ENCODE data around the gene EZR.
A peak's percentile ranks its signal among the peaks of the same experiment; 100 is the strongest.

The EZR gene

GRCh38 chr6:158743033-158743651, 76.0 kb downstream of the EZR start:
- no peak overlapping the region for H3K14ac ChIP-seq (ENCODE audit: low read length in 2 of 2)
- H2AFZ ChIP-seq (ENCODE audit: low read depth, low read length): no peak overlapping the region
- DNase-seq: no peak
- no peak overlapping the region for H3K4ac ChIP-seq (ENCODE audit: low read depth in 1 of 2, low read length in 2 of 2)
- H3K4me2 ChIP-seq (ENCODE audit: low read length, poor library complexity, severe bottlenecking): no peak overlapping the region
- H3K27ac ChIP-seq (ENCODE audit: low read length, poor library complexity, severe bottlenecking): no peak overlapping the region
- H3K18ac ChIP-seq (ENCODE audit: low read depth in 1 of 2, low read length in 2 of 2): no peak overlapping the region
- H4K8ac ChIP-seq (ENCODE audit: low read length): no peak overlapping the region
- no peak overlapping the region for H3K9ac ChIP-seq (ENCODE audit: low read length)
- H2AK5ac ChIP-seq (ENCODE audit: low read length, severe bottlenecking): no peak overlapping the region
- WGBS: 91% methylated on average over 6 of the region's 6 CpGs
- no peaks in the 10 kb centered on the region for H3K79me1 ChIP-seq (replicated peaks; ENCODE audit: low read length, poor library complexity, severe bottlenecking)
- no peaks in the 10 kb centered on the region for H3K27me3 ChIP-seq (ENCODE audit: control insufficient read depth in 1 of 2, insufficient read depth in 1 of 2, low read length in 2 of 2)
- H2BK5ac ChIP-seq (ENCODE audit: low read depth, low read length, poor library complexity, severe bottlenecking): no peak overlapping the region
- H4K91ac ChIP-seq (ENCODE audit: low read length): no peak overlapping the region
- H3K36me3 ChIP-seq (ENCODE audit: control insufficient read depth in 1 of 2, insufficient read depth in 2 of 2, low read depth in 1 of 2, low read length in 2 of 2): no peaks in the 10 kb centered on the region
- no peak overlapping the region for H3K23ac ChIP-seq (ENCODE audit: low read length in 2 of 2)
- H2BK120ac ChIP-seq (ENCODE audit: low read depth, low read length): no peak overlapping the region
- peaks cover 4% of the 10 kb centered on the region for H3K9me3 ChIP-seq (ENCODE audit: control insufficient read depth, low read length)
- H3K4me3 ChIP-seq (ENCODE audit: insufficient read depth in 1 of 2, low read depth in 1 of 2, low read length in 2 of 2): no peak overlapping the region
- H2BK12ac ChIP-seq (ENCODE audit: low read length in 2 of 2): no peak overlapping the region
- H3K4me1 ChIP-seq (ENCODE audit: control insufficient read depth, insufficient read depth, low read depth, low read length): peaks cover 2% of the 10 kb centered on the region
- H2BK15ac ChIP-seq (ENCODE audit: low read depth, poor library complexity, severe bottlenecking): no peak overlapping the region

- no peak overlapping the region for H3K4me3 ChIP-seq (ENCODE audit: insufficient read depth in 1 of 2, low read depth in 1 of 2, low read length in 2 of 2)
- no peak overlapping the region for H3K18ac ChIP-seq (ENCODE audit: low read depth in 1 of 2, low read length in 2 of 2)
- no peaks in the 10 kb centered on the region for H3K79me1 ChIP-seq (replicated peaks; ENCODE audit: low read length, poor library complexity, severe bottlenecking)
- H3K23ac ChIP-seq (ENCODE audit: low read length in 2 of 2): no peak overlapping the region
- WGBS: no CpG with 5 or more reads among the region's 1 CpG
- H3K36me3 ChIP-seq (ENCODE audit: control insufficient read depth in 1 of 2, insufficient read depth in 2 of 2, low read depth in 1 of 2, low read length in 2 of 2): no peaks in the 10 kb centered on the region
- no peak overlapping the region for H3K4me2 ChIP-seq (ENCODE audit: low read length, poor library complexity, severe bottlenecking)
- no peak overlapping the region for H3K9ac ChIP-seq (ENCODE audit: low read length)
- no peak overlapping the region for H3K14ac ChIP-seq (ENCODE audit: low read length in 2 of 2)
- no peak overlapping the region for H2BK15ac ChIP-seq (ENCODE audit: low read depth, poor library complexity, severe bottlenecking)
- H2AFZ ChIP-seq (ENCODE audit: low read depth, low read length): no peak overlapping the region
- no peak overlapping the region for H2BK12ac ChIP-seq (ENCODE audit: low read length in 2 of 2)
- H3K4ac ChIP-seq (ENCODE audit: low read depth in 1 of 2, low read length in 2 of 2): no peak overlapping the region
- no peaks in the 10 kb centered on the region for H3K27me3 ChIP-seq (ENCODE audit: control insufficient read depth in 1 of 2, insufficient read depth in 1 of 2, low read length in 2 of 2)
- H2BK5ac ChIP-seq (ENCODE audit: low read depth, low read length, poor library complexity, severe bottlenecking): no peak overlapping the region
- no peak overlapping the region for H4K8ac ChIP-seq (ENCODE audit: low read length)
- no peak overlapping the region for H2AK5ac ChIP-seq (ENCODE audit: low read length, severe bottlenecking)
- peaks cover 7% of the 10 kb centered on the region for H3K9me3 ChIP-seq (ENCODE audit: control insufficient read depth, low read length)
- no peak overlapping the region for H2BK120ac ChIP-seq (ENCODE audit: low read depth, low read length)
- DNase-seq: no peak
- H3K4me1 ChIP-seq (ENCODE audit: control insufficient read depth, insufficient read depth, low read depth, low read length): peaks cover 2% of the 10 kb centered on the region
- no peak overlapping the region for H4K91ac ChIP-seq (ENCODE audit: low read length)
- no peak overlapping the region for H3K27ac ChIP-seq (ENCODE audit: low read length, poor library complexity, severe bottlenecking)
Measured at GRCh38 chr6:158739673-158740072, 79.5 kb downstream of the EZR start.

- Histone ChIP-seq H2BK12ac (ENCODE audit: low read length in 2 of 2) (no peak overlapping the region), H3K9me3 (ENCODE audit: control insufficient read depth, low read length) (peaks cover 14% of the 10 kb centered on the region), H3K79me1 (replicated peaks; ENCODE audit: low read length, poor library complexity, severe bottlenecking) (no peaks in the 10 kb centered on the region), H3K27me3 (ENCODE audit: control insufficient read depth in 1 of 2, insufficient read depth in 1 of 2, low read length in 2 of 2) (no peaks in the 10 kb centered on the region), H4K8ac (ENCODE audit: low read length) (no peak overlapping the region), H3K4me1 (ENCODE audit: control insufficient read depth, insufficient read depth, low read depth, low read length) (peaks cover 2% of the 10 kb centered on the region), H3K9ac (ENCODE audit: low read length) (no peak overlapping the region), H2BK15ac (ENCODE audit: low read depth, poor library complexity, severe bottlenecking) (no peak overlapping the region), H2AFZ (ENCODE audit: low read depth, low read length) (no peak overlapping the region), H2AK5ac (ENCODE audit: low read length, severe bottlenecking) (no peak overlapping the region), H3K4ac (ENCODE audit: low read depth in 1 of 2, low read length in 2 of 2) (no peak overlapping the region), H3K27ac (ENCODE audit: low read length, poor library complexity, severe bottlenecking) (no peak overlapping the region), H3K23ac (ENCODE audit: low read length in 2 of 2) (no peak overlapping the region), H3K36me3 (ENCODE audit: control insufficient read depth in 1 of 2, insufficient read depth in 2 of 2, low read depth in 1 of 2, low read length in 2 of 2) (no peaks in the 10 kb centered on the region), H2BK5ac (ENCODE audit: low read depth, low read length, poor library complexity, severe bottlenecking) (no peak overlapping the region), H3K18ac (ENCODE audit: low read depth in 1 of 2, low read length in 2 of 2) (no peak overlapping the region), H3K4me2 (ENCODE audit: low read length, poor library complexity, severe bottlenecking) (no peak overlapping the region), H3K14ac (ENCODE audit: low read length in 2 of 2) (peak overlapping the region in 1 of 2 experiments; percentile 63), H3K4me3 (ENCODE audit: insufficient read depth in 1 of 2, low read depth in 1 of 2, low read length in 2 of 2) (no peak overlapping the region), H4K91ac (ENCODE audit: low read length) (no peak overlapping the region), H2BK120ac (ENCODE audit: low read depth, low read length) (no peak overlapping the region)
- WGBS: 85% methylated on average over 12 of the region's 12 CpGs
- DNase-seq: no peak
Measured at GRCh38 chr6:158737710-158738615, 81.2 kb downstream of the EZR start.

- Histone ChIP-seq H3K36me3 (ENCODE audit: control insufficient read depth in 1 of 2, insufficient read depth in 2 of 2, low read depth in 1 of 2, low read length in 2 of 2) (no peaks in the 10 kb centered on the region), H2BK5ac (ENCODE audit: low read depth, low read length, poor library complexity, severe bottlenecking) (no peak overlapping the region), H3K27ac (ENCODE audit: low read length, poor library complexity, severe bottlenecking) (no peak overlapping the region), H3K79me1 (replicated peaks; ENCODE audit: low read length, poor library complexity, severe bottlenecking) (no peaks in the 10 kb centered on the region), H2BK12ac (ENCODE audit: low read length in 2 of 2) (no peak overlapping the region), H3K4ac (ENCODE audit: low read depth in 1 of 2, low read length in 2 of 2) (no peak overlapping the region), H3K18ac (ENCODE audit: low read depth in 1 of 2, low read length in 2 of 2) (no peak overlapping the region), H3K23ac (ENCODE audit: low read length in 2 of 2) (no peak overlapping the region), H4K91ac (ENCODE audit: low read length) (no peak overlapping the region), H3K4me2 (ENCODE audit: low read length, poor library complexity, severe bottlenecking) (no peak overlapping the region), H3K14ac (ENCODE audit: low read length in 2 of 2) (no peak overlapping the region), H3K4me1 (ENCODE audit: control insufficient read depth, insufficient read depth, low read depth, low read length) (peaks cover 2% of the 10 kb centered on the region), H2BK15ac (ENCODE audit: low read depth, poor library complexity, severe bottlenecking) (no peak overlapping the region), H2AK5ac (ENCODE audit: low read length, severe bottlenecking) (no peak overlapping the region), H3K9ac (ENCODE audit: low read length) (no peak overlapping the region), H2BK120ac (ENCODE audit: low read depth, low read length) (no peak overlapping the region), H2AFZ (ENCODE audit: low read depth, low read length) (no peak overlapping the region), H3K9me3 (ENCODE audit: control insufficient read depth, low read length) (peaks cover 14% of the 10 kb centered on the region), H3K27me3 (ENCODE audit: control insufficient read depth in 1 of 2, insufficient read depth in 1 of 2, low read length in 2 of 2) (no peaks in the 10 kb centered on the region), H4K8ac (ENCODE audit: low read length) (no peak overlapping the region), H3K4me3 (ENCODE audit: insufficient read depth in 1 of 2, low read depth in 1 of 2, low read length in 2 of 2) (no peak overlapping the region)
- 83% methylated on average over 3 of the region's 3 CpGs for WGBS
- no peak for DNase-seq
Measured at GRCh38 chr6:158737082-158737709, 82.0 kb downstream of the EZR start.

Data from mesenchymal stem cell (in vitro differentiated cells and primary cell).